IMR-90 (cell line): Measurements from ENCODE around the gene CCDC177. TPM values are rescaled to one million over a fixed set of nuclear protein-coding genes. Genes with fewer than 3 reads are reported as not detected.
A peak's percentile ranks its signal among the peaks of the same experiment; 100 is the strongest.

Source experiments
- ATAC-seq: fragments of 200-7000 bp; cut with Tn5 transposase; 2 replicates; pipeline ENCODE4 v1.9.1; 2020; ENCODE audit warnings: low read depth, mild to moderate bottlenecking, moderate library complexity
- BruUV-seq: library from RNA; stranded (reverse); fragments of 400-500 nt; replicated peaks from 2 replicates; lab custom pipeline; 2021; lab: Mats Ljungman, UMichigan
- CTCF ChIA-PET: fragments of 300-600 bp; formaldehyde crosslinking; extraction: SDS; loops from one replicate; lab custom pipeline; 2021; ENCODE audit warnings: antibody characterized with exemption; lab: Yijun Ruan, JAX
- POLR2A ChIA-PET: fragments of 300-600 bp; sonication (Branson Sonifier 250); formaldehyde crosslinking; loops from one replicate; lab custom pipeline; 2022; ENCODE audit warnings: antibody characterized with exemption; ENCODE audit not compliant: unreplicated experiment; lab: Charles Lee
- DNase-seq: peaks from one replicate; pipeline ENCODE4 v3.0.0; 2013
- H2AFZ ChIP-seq: replicated peaks from 2 replicates; pipeline ENCODE3; 2013; ENCODE audit warnings: low read length, mild to moderate bottlenecking; ENCODE audit not compliant: poor library complexity
- H2AK5ac ChIP-seq: 2 replicates; pipeline ENCODE4 v1.6.1; 2013; ENCODE audit warnings: low read depth, low read length, inconsistent platforms
- H2AK9ac ChIP-seq: replicated peaks from 2 replicates; pipeline ENCODE3; 2013; ENCODE audit warnings: mild to moderate bottlenecking, low read depth, low read length, moderate library complexity; ENCODE audit not compliant: poor library complexity
- H2BK120ac ChIP-seq: 2 replicates; pipeline ENCODE4 v1.6.1; 2013; ENCODE audit warnings: low read depth, low read length, inconsistent platforms
- H2BK15ac ChIP-seq: 3 replicates; pipeline ENCODE4 v1.6.1; 2013; ENCODE audit warnings: low read depth, low read length, inconsistent platforms
- H2BK20ac ChIP-seq: 2 replicates; pipeline ENCODE4 v1.6.1; 2013; ENCODE audit warnings: low read depth, mild to moderate bottlenecking, inconsistent platforms, low read length, moderate library complexity
- H2BK5ac ChIP-seq: 2 replicates; pipeline ENCODE4 v1.6.1; 2013; ENCODE audit warnings: mild to moderate bottlenecking, low read depth, low read length, inconsistent platforms; ENCODE audit not compliant: poor library complexity, severe bottlenecking
- H3K14ac ChIP-seq: replicated peaks from 2 replicates; pipeline ENCODE4 v1.6.1; 2013; ENCODE audit warnings: low read depth, low read length, inconsistent platforms
- H3K18ac ChIP-seq: 2 replicates; pipeline ENCODE4 v1.6.1; 2013; ENCODE audit warnings: low read depth, low read length, control low read depth
- H3K23ac ChIP-seq: 2 replicates; pipeline ENCODE4 v1.6.1; 2013; ENCODE audit warnings: low read depth, low read length, inconsistent platforms
- H3K27ac ChIP-seq: 2 replicates; pipeline ENCODE4 v1.5.1; 2013; ENCODE audit warnings: mild to moderate bottlenecking, control low read depth, low read length; ENCODE audit not compliant: insufficient read depth
- H3K27me3 ChIP-seq: 2 replicates; pipeline ENCODE4 v1.6.1; 2013; ENCODE audit warnings: low read length; ENCODE audit not compliant: control insufficient read depth, insufficient read depth
- H3K36me3 ChIP-seq: 2 replicates; pipeline ENCODE4 v1.6.1; 2013; ENCODE audit warnings: low read length, mixed read lengths; ENCODE audit not compliant: control insufficient read depth, insufficient read depth
- H3K4ac ChIP-seq: 2 replicates; pipeline ENCODE4 v1.6.1; 2013; ENCODE audit warnings: low read depth, low read length, inconsistent platforms
- H3K4me1 ChIP-seq: 2 replicates; pipeline ENCODE4 v1.6.1; 2013; ENCODE audit warnings: low read length, mixed read lengths; ENCODE audit not compliant: control insufficient read depth, insufficient read depth
- H3K4me2 ChIP-seq: 2 replicates; pipeline ENCODE4 v1.6.1; 2013; ENCODE audit warnings: low read depth, mild to moderate bottlenecking, control low read depth, low read length, moderate library complexity
- H3K4me3 ChIP-seq: 2 replicates; pipeline ENCODE4 v1.5.1; 2013; ENCODE audit warnings: low read depth, mild to moderate bottlenecking, control low read depth, low read length, moderate library complexity; ENCODE audit not compliant: insufficient read depth
- H3K56ac ChIP-seq: 2 replicates; pipeline ENCODE4 v1.6.1; 2013; ENCODE audit warnings: low read length, inconsistent platforms; ENCODE audit not compliant: insufficient read depth; ENCODE audit errors: extremely low read depth
- H3K79me1 ChIP-seq, 2 experiments: 2 replicates each; pipeline ENCODE4 v1.6.1; 2013; ENCODE audit warnings: low read length in 2 of 2, inconsistent platforms in 1 of 2, low read depth in 1 of 2
- H3K9ac ChIP-seq: 2 replicates; pipeline ENCODE4 v1.6.1; 2013; ENCODE audit warnings: low read depth, low read length, control low read depth
- H3K9me1 ChIP-seq: 2 replicates; pipeline ENCODE4 v1.6.1; 2013; ENCODE audit warnings: low read length, inconsistent platforms; ENCODE audit not compliant: insufficient read depth
- H3K9me3 ChIP-seq: 2 replicates; pipeline ENCODE4 v1.6.1; 2013; ENCODE audit warnings: low read length; ENCODE audit not compliant: control insufficient read depth, insufficient read depth
- H4K20me1 ChIP-seq: 2 replicates; pipeline ENCODE4 v1.6.1; 2013; ENCODE audit warnings: low read length, inconsistent platforms; ENCODE audit not compliant: insufficient read depth
- H4K5ac ChIP-seq: 2 replicates; pipeline ENCODE4 v1.6.1; 2013; ENCODE audit warnings: mild to moderate bottlenecking, low read depth, low read length, control low read depth
- H4K8ac ChIP-seq, 2 experiments: 2 replicates each; pipeline ENCODE4 v1.6.1; 2013; ENCODE audit warnings: low read depth in 2 of 2, low read length in 2 of 2, control low read depth in 1 of 2, inconsistent platforms in 1 of 2
- H4K91ac ChIP-seq: 2 replicates; pipeline ENCODE4 v1.6.1; 2013; ENCODE audit warnings: low read depth, low read length, inconsistent platforms; ENCODE audit not compliant: insufficient read depth
- MXI1 ChIP-seq: IDR thresholded peaks from 2 replicates; pipeline ENCODE4 v1.6.1; 2012; ENCODE audit warnings: low read depth, mild to moderate bottlenecking, low read length, moderate library complexity, borderline replicate concordance
- RAD21 ChIP-seq: IDR thresholded peaks from 2 replicates; pipeline ENCODE4 v1.6.1; 2012; ENCODE audit warnings: low read length, improper control_type of control experiment
- RCOR1 ChIP-seq: IDR thresholded peaks from 2 replicates; pipeline ENCODE4 v1.6.1; 2012; ENCODE audit warnings: mild to moderate bottlenecking, low read length, improper control_type of control experiment; ENCODE audit not compliant: insufficient replicate concordance
- WGBS, 2 experiments: methylation state at CpG; one replicate each; pipeline versions ENCODE4 v1.1.5 to v1.1.7; 2013; ENCODE audit warnings: missing lambda C conversion rate in 2 of 2; ENCODE audit not compliant: insufficient read length in 1 of 2; ENCODE audit errors: extremely low coverage in 2 of 2; 5-methylcytosine and 5-hydroxymethylcytosine counted together
- dilution Hi-C: fragments of 300-500 bp; cut with HindIII; formaldehyde crosslinking; loops from one replicate; pipeline ENCODE4 v1.14.3; 2018; ENCODE audit warnings: low sequenced_read_pairs; ENCODE audit not compliant: unreplicated experiment
- in situ Hi-C: fragments of 300-500 bp; cut with MboI; formaldehyde crosslinking; loops from 3 replicates; pipeline ENCODE4 v1.14.3; 2019; ENCODE audit warnings: low sequenced_read_pairs, inconsistent platforms, mixed read lengths
- intact Hi-C: fragments of 100-400 bp; cut with micrococcal nuclease; formaldehyde crosslinking; loops from 2 replicates; pipeline ENCODE4 v1.10.0; 2022
- polyA plus RNA-seq, 3 experiments: library from polyadenylated mRNA; depleted of rRNA; stranded (reverse); fragments of >200 nt; gene quantifications; 2 replicates each; pipeline ENCODE4 v1.2.3, GENCODE V29; 2012; ENCODE audit warnings: low replicate concordance in 1 of 3
- total RNA-seq: library from RNA; depleted of rRNA; stranded (reverse); fragments of >200 nt; gene quantifications from 2 replicates; pipeline ENCODE4 v1.2.3, GENCODE V29; 2012
- TF ChIP-seq, protein P1 (sequence below): conservative IDR thresholded peaks from 2 replicates; pipeline ENCODE4 v1.5.1; 2012; ENCODE audit warnings: mild to moderate bottlenecking, low read depth, low read length, improper control_type of control experiment

Gene CCDC177
- total and polyA plus RNA-seq, 2 of the 4 experiments (the other 2 are of a cell fraction), result not detected

DNA sequence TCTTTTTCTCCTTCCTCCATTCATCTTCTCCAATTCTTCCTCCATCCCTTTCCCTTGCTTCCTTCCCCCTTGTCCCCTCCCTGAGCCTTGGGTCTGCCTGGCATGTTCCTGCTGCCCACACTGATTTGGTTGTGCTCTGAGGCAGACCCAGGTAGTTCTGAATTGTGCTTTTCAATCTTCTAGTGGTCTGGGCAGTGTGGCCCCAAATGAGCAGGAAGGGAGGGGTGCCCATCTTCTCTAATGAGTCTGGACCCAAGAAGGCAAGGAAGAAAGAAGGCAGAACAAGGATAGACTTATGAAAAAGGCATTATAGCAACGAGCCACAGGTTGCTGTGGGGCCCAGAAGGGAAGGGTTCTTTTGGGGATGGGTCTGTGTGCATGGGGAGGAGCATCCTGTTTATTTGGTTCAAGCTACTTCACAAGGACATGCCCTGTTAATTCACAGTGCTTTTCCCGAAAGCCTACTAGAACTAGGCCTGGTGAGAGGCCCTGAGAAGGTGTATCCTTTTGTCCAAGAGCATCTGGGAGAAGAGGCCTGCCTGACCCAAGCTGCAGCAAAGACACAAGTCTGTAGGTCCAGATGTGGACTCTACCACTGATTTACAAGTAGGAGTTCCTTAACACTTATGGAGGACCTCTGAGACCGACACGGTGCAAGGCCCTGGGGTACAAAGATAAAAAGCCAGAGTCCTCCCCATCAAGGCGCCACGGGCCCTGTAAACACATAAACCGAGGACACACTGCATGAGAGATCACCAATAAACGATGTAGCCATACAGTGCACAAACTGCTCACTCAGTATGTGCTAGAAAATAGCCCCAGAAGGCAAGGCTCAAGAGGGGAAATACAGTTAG is 35.6 kb upstream of the CCDC177 start:
- Histone ChIP-seq H3K27me3 (no peaks in the 10 kb centered on the region), H3K56ac (peak overlapping the region; percentile 84), H4K20me1 (peaks cover 26% of the 10 kb centered on the region), H4K91ac (peak overlapping the region; percentile 58), H3K23ac (peak overlapping the region; percentile 84), H3K9me1 (peaks cover 14% of the 10 kb centered on the region), H3K36me3 (no peaks in the 10 kb centered on the region), H3K4me1 (peaks cover 20% of the 10 kb centered on the region), H3K4ac (peak overlapping the region; percentile 72), H2BK120ac (peak overlapping the region; percentile 67), H2AFZ (peak overlapping the region; percentile 84), H3K9me3 (no peaks in the 10 kb centered on the region), H4K8ac (peak overlapping the region; percentile 91 to 93), H2AK5ac (peak overlapping the region; percentile 53), H2AK9ac (peak overlapping the region; percentile 48), H3K14ac (peak overlapping the region; percentile 73), H2BK20ac (peak overlapping the region; percentile 4), H2BK15ac (peak overlapping the region; percentile 40; the same call in 2 of the 3 replicates), H3K18ac (peak overlapping the region; percentile 40), H2BK5ac (peak overlapping the region; percentile 79), H3K4me3 (peak overlapping the region; percentile 55), H4K5ac (peak overlapping the region; percentile 65), H3K4me2 (peak overlapping the region; percentile 86), H3K9ac (peak overlapping the region; percentile 76), H3K27ac (peak overlapping the region; percentile 57), H3K79me1 (peaks cover 15 to 44% of the 10 kb centered on the region in 2 experiments)
- dilution Hi-C loops, result no loop called here
- no peak for ATAC-seq
- in situ Hi-C loops, result no loop called here
- CTCF ChIA-PET, result interaction anchor here (1.3 to 1.5 kb wide), 2 partner anchors 96 to 117 kb away, joined by 3 to 5 read pairs; no protein-coding TSS in a partner anchor
- no peak for DNase-seq
- POLR2A ChIA-PET, result no interaction called here
- BruUV-seq, result no TSS peak
- 57% methylated on average over 1 of the region's 8 CpGs; no CpG with 5 or more reads in 1 of the 2 experiments for WGBS, 2 experiments
- TF ChIP-seq, protein P1, sequence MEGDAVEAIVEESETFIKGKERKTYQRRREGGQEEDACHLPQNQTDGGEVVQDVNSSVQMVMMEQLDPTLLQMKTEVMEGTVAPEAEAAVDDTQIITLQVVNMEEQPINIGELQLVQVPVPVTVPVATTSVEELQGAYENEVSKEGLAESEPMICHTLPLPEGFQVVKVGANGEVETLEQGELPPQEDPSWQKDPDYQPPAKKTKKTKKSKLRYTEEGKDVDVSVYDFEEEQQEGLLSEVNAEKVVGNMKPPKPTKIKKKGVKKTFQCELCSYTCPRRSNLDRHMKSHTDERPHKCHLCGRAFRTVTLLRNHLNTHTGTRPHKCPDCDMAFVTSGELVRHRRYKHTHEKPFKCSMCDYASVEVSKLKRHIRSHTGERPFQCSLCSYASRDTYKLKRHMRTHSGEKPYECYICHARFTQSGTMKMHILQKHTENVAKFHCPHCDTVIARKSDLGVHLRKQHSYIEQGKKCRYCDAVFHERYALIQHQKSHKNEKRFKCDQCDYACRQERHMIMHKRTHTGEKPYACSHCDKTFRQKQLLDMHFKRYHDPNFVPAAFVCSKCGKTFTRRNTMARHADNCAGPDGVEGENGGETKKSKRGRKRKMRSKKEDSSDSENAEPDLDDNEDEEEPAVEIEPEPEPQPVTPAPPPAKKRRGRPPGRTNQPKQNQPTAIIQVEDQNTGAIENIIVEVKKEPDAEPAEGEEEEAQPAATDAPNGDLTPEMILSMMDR, result no peak
- TF ChIP-seq MXI1, result no peak
- no peak for TF ChIP-seq RAD21
- no peak for TF ChIP-seq RCOR1
- intact Hi-C loops, result loop anchor here (5.0 kb wide), 1 partner anchor 37 kb away; no protein-coding TSS in a partner anchor
